Astrocyte (in vitro differentiated cells and primary cell): ENCODE results near the gene DYNLT3. TPM values are rescaled to one million over a fixed set of nuclear protein-coding genes. Genes with fewer than 3 reads are reported as not detected.

Experiments
- DNase-seq: peaks from one replicate; pipeline ENCODE4 v3.0.0-alpha.2; 2010; ENCODE audit warnings: low read depth
- FAIRE-seq: peaks from 2 replicates; lab custom pipeline; 2011; peaks lifted over from hg19 to GRCh38; lab: Jason Lieb, UNC
- H2AFZ ChIP-seq: 2 replicates; pipeline ENCODE4 v1.6.0; 2012; ENCODE audit warnings: low read depth, low read length, inconsistent platforms
- H3K27ac ChIP-seq: 2 replicates; pipeline ENCODE4 v1.5.1; 2011; ENCODE audit warnings: low read depth, low read length, inconsistent platforms
- H3K27me3 ChIP-seq: 2 replicates; pipeline ENCODE4 v1.6.0; 2011; ENCODE audit warnings: low read length, inconsistent platforms; ENCODE audit not compliant: insufficient read depth
- H3K36me3 ChIP-seq: 2 replicates; pipeline ENCODE4 v1.5.1; 2011; ENCODE audit warnings: low read length, inconsistent platforms; ENCODE audit not compliant: insufficient read depth
- H3K4me1 ChIP-seq: 2 replicates; pipeline ENCODE4 v1.5.1; 2011; ENCODE audit warnings: low read length, inconsistent platforms; ENCODE audit not compliant: insufficient read depth
- H3K4me2 ChIP-seq: 2 replicates; pipeline ENCODE4 v1.6.0; 2012; ENCODE audit warnings: low read length, inconsistent platforms
- H3K4me3 ChIP-seq: 2 replicates; pipeline ENCODE4 v1.5.1; 2011; ENCODE audit warnings: low read depth, mild to moderate bottlenecking, low read length, inconsistent platforms; ENCODE audit not compliant: insufficient read depth
- H3K79me2 ChIP-seq: 2 replicates; pipeline ENCODE4 v1.6.0; 2012; ENCODE audit warnings: mild to moderate bottlenecking, low read length, inconsistent platforms; ENCODE audit not compliant: insufficient read depth
- H3K9ac ChIP-seq: 2 replicates; pipeline ENCODE4 v1.6.0; 2012; ENCODE audit warnings: mild to moderate bottlenecking, low read length, inconsistent platforms
- H3K9me3 ChIP-seq: 2 replicates; pipeline ENCODE4 v1.5.1; 2012; ENCODE audit warnings: low read depth, mild to moderate bottlenecking, low read length, inconsistent platforms; ENCODE audit not compliant: insufficient read depth
- H4K20me1 ChIP-seq: 2 replicates; pipeline ENCODE4 v1.6.0; 2012; ENCODE audit warnings: low read length, inconsistent platforms; ENCODE audit not compliant: insufficient read depth
- H3K27ac Mint-ChIP-seq: one replicate; pipeline ENCODE4 v1.8.0; 2021; ENCODE audit warnings: mild to moderate bottlenecking, mixed read lengths; ENCODE audit not compliant: unreplicated experiment
- H3K27me3 Mint-ChIP-seq: one replicate; pipeline ENCODE4 v1.8.0; 2021; ENCODE audit warnings: low read depth, mixed read lengths; ENCODE audit not compliant: unreplicated experiment
- H3K36me3 Mint-ChIP-seq: one replicate; pipeline ENCODE4 v1.8.0; 2021; ENCODE audit warnings: low read depth, mixed read lengths; ENCODE audit not compliant: unreplicated experiment
- H3K4me1 Mint-ChIP-seq: one replicate; pipeline ENCODE4 v1.8.0; 2021; ENCODE audit warnings: low read depth, mixed read lengths; ENCODE audit not compliant: unreplicated experiment
- H3K4me3 Mint-ChIP-seq: one replicate; pipeline ENCODE4 v1.8.0; 2021; ENCODE audit warnings: mild to moderate bottlenecking, moderate library complexity, mixed read lengths; ENCODE audit not compliant: unreplicated experiment
- H3K9me3 Mint-ChIP-seq: one replicate; pipeline ENCODE4 v1.8.0; 2021; ENCODE audit warnings: mild to moderate bottlenecking, mixed read lengths; ENCODE audit not compliant: unreplicated experiment
- EZH2 ChIP-seq: IDR thresholded peaks from 2 replicates; pipeline ENCODE4 v1.6.1; 2012; ENCODE audit warnings: mild to moderate bottlenecking, low read length, inconsistent platforms; ENCODE audit not compliant: insufficient read depth
- total RNA-seq: library from RNA; stranded (reverse); gene quantifications from 2 replicates; pipeline ENCODE4 v1.2.1, GENCODE V29; 2021
- TF ChIP-seq, protein P1 (sequence below): IDR thresholded peaks from 2 replicates; pipeline ENCODE4 v1.5.1; 2011; ENCODE audit warnings: low read depth, mild to moderate bottlenecking, inconsistent platforms, low read length, moderate library complexity; ENCODE audit not compliant: insufficient read depth

The DYNLT3 gene
- total RNA-seq, 1 donor from 2014 or later, result 36.5 TPM

DNA sequence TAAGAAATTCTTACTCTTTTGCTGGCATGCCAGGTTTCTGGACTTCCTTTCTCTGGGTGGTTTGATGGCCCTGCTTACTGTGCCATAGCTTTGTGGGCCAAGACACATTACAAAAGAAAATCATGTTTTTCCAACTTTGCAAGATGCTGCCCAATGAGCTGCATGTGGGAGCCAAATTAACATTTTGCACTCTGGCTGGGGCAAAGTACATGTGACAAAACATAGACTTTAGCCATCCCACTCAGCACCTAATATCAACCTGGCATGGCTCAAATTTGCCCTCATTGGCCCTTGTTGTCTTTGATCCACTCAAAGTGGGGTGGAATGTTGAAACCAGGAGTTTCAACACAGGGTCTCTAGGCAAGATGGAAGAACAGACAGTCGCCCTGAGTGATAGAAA, 40.0 kb upstream of the DYNLT3 start:
- no peak for DNase-seq
- Histone ChIP-seq H3K9me3 (no peaks in the 10 kb centered on the region), H3K9ac (no peak overlapping the region), H2AFZ (no peak overlapping the region), H3K27me3 (no peaks in the 10 kb centered on the region), H3K36me3 (no peaks in the 10 kb centered on the region), H4K20me1 (no peaks in the 10 kb centered on the region), H3K79me2 (no peaks in the 10 kb centered on the region), H3K4me3 (no peak overlapping the region), H3K4me1 (peaks cover 3% of the 10 kb centered on the region), H3K4me2 (no peak overlapping the region), H3K27ac (no peak overlapping the region)
- no peaks in the 10 kb centered on the region for H3K27me3 Mint-ChIP-seq
- no peaks in the 10 kb centered on the region for H3K4me1 Mint-ChIP-seq
- H3K9me3 Mint-ChIP-seq, result no peaks in the 10 kb centered on the region
- H3K27ac Mint-ChIP-seq, result no peak overlapping the region
- H3K36me3 Mint-ChIP-seq, result no peaks in the 10 kb centered on the region
- no peak overlapping the region for H3K4me3 Mint-ChIP-seq
- TF ChIP-seq EZH2, result no peak
- TF ChIP-seq, protein P1, sequence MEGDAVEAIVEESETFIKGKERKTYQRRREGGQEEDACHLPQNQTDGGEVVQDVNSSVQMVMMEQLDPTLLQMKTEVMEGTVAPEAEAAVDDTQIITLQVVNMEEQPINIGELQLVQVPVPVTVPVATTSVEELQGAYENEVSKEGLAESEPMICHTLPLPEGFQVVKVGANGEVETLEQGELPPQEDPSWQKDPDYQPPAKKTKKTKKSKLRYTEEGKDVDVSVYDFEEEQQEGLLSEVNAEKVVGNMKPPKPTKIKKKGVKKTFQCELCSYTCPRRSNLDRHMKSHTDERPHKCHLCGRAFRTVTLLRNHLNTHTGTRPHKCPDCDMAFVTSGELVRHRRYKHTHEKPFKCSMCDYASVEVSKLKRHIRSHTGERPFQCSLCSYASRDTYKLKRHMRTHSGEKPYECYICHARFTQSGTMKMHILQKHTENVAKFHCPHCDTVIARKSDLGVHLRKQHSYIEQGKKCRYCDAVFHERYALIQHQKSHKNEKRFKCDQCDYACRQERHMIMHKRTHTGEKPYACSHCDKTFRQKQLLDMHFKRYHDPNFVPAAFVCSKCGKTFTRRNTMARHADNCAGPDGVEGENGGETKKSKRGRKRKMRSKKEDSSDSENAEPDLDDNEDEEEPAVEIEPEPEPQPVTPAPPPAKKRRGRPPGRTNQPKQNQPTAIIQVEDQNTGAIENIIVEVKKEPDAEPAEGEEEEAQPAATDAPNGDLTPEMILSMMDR, result no peak
- FAIRE-seq, result no peak

DNA sequence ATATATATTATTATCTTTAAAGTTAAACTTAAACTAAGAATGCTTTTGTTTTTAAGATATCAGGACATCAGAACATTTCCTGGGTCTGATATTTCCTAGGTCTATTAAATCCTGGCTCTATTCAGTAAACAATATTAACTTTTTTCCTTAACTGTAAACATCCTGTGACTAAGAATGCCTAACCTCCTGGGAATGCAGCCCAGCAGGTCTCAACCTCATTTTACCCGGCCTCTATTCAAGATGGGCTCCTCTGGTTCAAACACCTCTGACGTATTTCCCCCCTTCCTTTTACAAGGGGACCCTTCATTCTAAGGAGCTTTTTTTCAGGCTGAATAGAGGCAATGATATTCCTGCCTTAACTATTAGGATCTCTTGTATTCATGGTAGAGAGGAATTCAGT, 35.8 kb upstream of the DYNLT3 start:
- Histone ChIP-seq H3K4me2 (no peak overlapping the region), H3K9ac (no peak overlapping the region), H3K4me1 (peaks cover 3% of the 10 kb centered on the region), H3K79me2 (no peaks in the 10 kb centered on the region), H3K27me3 (no peaks in the 10 kb centered on the region), H3K27ac (no peak overlapping the region), H3K9me3 (no peaks in the 10 kb centered on the region), H3K4me3 (no peak overlapping the region), H4K20me1 (no peaks in the 10 kb centered on the region), H3K36me3 (no peaks in the 10 kb centered on the region), H2AFZ (no peak overlapping the region)
- DNase-seq, result no peak
- Mint-ChIP-seq H3K4me1 (no peaks in the 10 kb centered on the region), H3K27me3 (no peaks in the 10 kb centered on the region), H3K4me3 (no peak overlapping the region), H3K36me3 (no peaks in the 10 kb centered on the region), H3K9me3 (peaks cover 2% of the 10 kb centered on the region), H3K27ac (no peak overlapping the region)
- FAIRE-seq, result no peak
- TF ChIP-seq EZH2, result no peak
- TF ChIP-seq, protein P1, result no peak

DNA sequence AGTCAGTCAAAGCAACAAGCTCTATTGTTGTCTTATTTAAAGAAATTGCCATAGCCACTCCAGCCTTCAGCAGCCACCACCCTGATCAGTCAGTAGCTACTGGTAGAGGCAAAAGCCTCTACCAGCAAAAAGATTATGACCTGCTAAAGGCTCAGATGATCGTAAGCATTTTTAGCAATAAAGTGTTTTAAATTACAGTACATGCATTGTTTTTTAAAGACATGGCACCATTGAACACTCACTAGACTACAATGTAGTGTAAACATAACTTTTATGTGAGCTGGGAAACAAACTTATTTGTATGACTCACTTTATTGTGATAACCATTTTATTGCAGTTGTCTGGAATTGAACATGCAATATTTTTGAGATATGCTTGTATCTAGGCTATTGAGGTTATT, 32.3 kb upstream of the DYNLT3 start:
- Mint-ChIP-seq H3K27ac (no peak overlapping the region), H3K27me3 (no peaks in the 10 kb centered on the region), H3K9me3 (peaks cover 2% of the 10 kb centered on the region), H3K36me3 (no peaks in the 10 kb centered on the region), H3K4me1 (no peaks in the 10 kb centered on the region), H3K4me3 (no peak overlapping the region)
- Histone ChIP-seq H3K9ac (no peak overlapping the region), H2AFZ (no peak overlapping the region), H3K36me3 (no peaks in the 10 kb centered on the region), H3K79me2 (no peaks in the 10 kb centered on the region), H3K4me2 (no peak overlapping the region), H3K27me3 (no peaks in the 10 kb centered on the region), H3K4me3 (no peak overlapping the region), H3K4me1 (peaks cover 3% of the 10 kb centered on the region), H3K9me3 (no peaks in the 10 kb centered on the region), H3K27ac (no peak overlapping the region), H4K20me1 (no peaks in the 10 kb centered on the region)
- TF ChIP-seq EZH2, result no peak
- TF ChIP-seq, protein P1, result no peak
- DNase-seq (no peak), FAIRE-seq (peak; percentile 63)
